GM12878 (cell line): ENCODE data around the gene AKAP13. TPM values are rescaled to one million over a fixed set of nuclear protein-coding genes. Genes with fewer than 3 reads are reported as not detected.
A peak's percentile ranks its signal among the peaks of the same experiment; 100 is the strongest.

Experiments used
- ATAC-seq: fragments of 200-7000 bp; cut with Tn5 transposase; 3 replicates; pipeline ENCODE4 v1.9.1; 2020; ENCODE audit warnings: mild to moderate bottlenecking, moderate library complexity
- BruUV-seq: library from RNA; stranded (reverse); fragments of 400-500 nt; replicated peaks from 2 replicates; lab custom pipeline; 2021; lab: Mats Ljungman, UMichigan
- CTCF ChIA-PET: fragments of 300-600 bp; sonication (Branson Sonifier 250); formaldehyde crosslinking; extraction: SDS; loops from one replicate; lab custom pipeline; 2021; ENCODE audit warnings: inconsistent platforms; lab: Yijun Ruan, JAX
- POLR2A ChIA-PET: fragments of 350-600 bp; formaldehyde crosslinking; extraction: SDS; loops from one replicate; lab custom pipeline; 2021; ENCODE audit warnings: inconsistent platforms; lab: Charles Lee
- RAD21 ChIA-PET: fragments of 300-600 bp; sonication (Branson Sonifier 250); formaldehyde crosslinking; loops from one replicate; lab custom pipeline; 2023; ENCODE audit warnings: antibody characterized with exemption; ENCODE audit not compliant: unreplicated experiment; lab: Charles Lee
- SMC1A ChIA-PET: fragments of 300-600 bp; sonication (Branson Sonifier 250); formaldehyde crosslinking; loops from one replicate; lab custom pipeline; 2023; ENCODE audit not compliant: unreplicated experiment, uncharacterized antibody; lab: Charles Lee
- DNase-seq: peaks from one replicate; pipeline ENCODE4 v3.0.0-alpha.2; 2011; ENCODE audit warnings: low read depth, low spot score
- FAIRE-seq: peaks from 3 replicates; lab custom pipeline; 2011; peaks lifted over from hg19 to GRCh38; lab: Jason Lieb, UNC
- H2AFZ ChIP-seq: 2 replicates; pipeline ENCODE4 v1.6.0; 2011; ENCODE audit warnings: low read depth, low read length, control low read depth; ENCODE audit not compliant: control insufficient read depth
- H3K27ac ChIP-seq: 2 replicates; pipeline ENCODE4 v1.5.1; 2011; ENCODE audit warnings: control low read depth; ENCODE audit not compliant: control insufficient read depth, insufficient read depth
- H3K27me3 ChIP-seq, 2 experiments: replicated peaks in 1 of 2; 2 replicates each; pipeline versions ENCODE4 v1.6.0 to v1.6.1; 2011; ENCODE audit warnings: low read length in 1 of 2; ENCODE audit not compliant: control insufficient read depth in 2 of 2, insufficient read depth in 2 of 2
- H3K36me3 ChIP-seq, 2 experiments: 2 replicates each; pipeline ENCODE4 v1.5.1; 2011; ENCODE audit warnings: low read length in 1 of 2; ENCODE audit not compliant: control insufficient read depth in 2 of 2, insufficient read depth in 2 of 2
- H3K4me1 ChIP-seq: 2 replicates; pipeline ENCODE4 v1.6.1; 2011; ENCODE audit warnings: mild to moderate bottlenecking, low read length, moderate library complexity, mixed read lengths; ENCODE audit not compliant: control insufficient read depth, insufficient read depth
- H3K4me2 ChIP-seq: 2 replicates; pipeline ENCODE4 v1.6.0; 2011; ENCODE audit warnings: control low read depth; ENCODE audit not compliant: control insufficient read depth, insufficient read depth
- H3K4me3 ChIP-seq: fragments of 200-600 bp; sonication (generic); 2 replicates; pipeline ENCODE4 v1.5.1; 2016
- H3K79me2 ChIP-seq: 2 replicates; pipeline ENCODE4 v1.6.0; 2011; ENCODE audit warnings: low read length; ENCODE audit not compliant: control insufficient read depth, insufficient read depth
- H3K9ac ChIP-seq: 2 replicates; pipeline ENCODE4 v1.8.0; 2011; ENCODE audit warnings: low read length, control low read depth, mixed read lengths; ENCODE audit not compliant: control insufficient read depth, insufficient read depth
- H3K9me3 ChIP-seq: replicated peaks from 3 replicates; pipeline ENCODE4 v1.5.1; 2011; ENCODE audit warnings: mild to moderate bottlenecking, low read length; ENCODE audit not compliant: control insufficient read depth, insufficient read depth
- H4K20me1 ChIP-seq: 2 replicates; pipeline ENCODE4 v1.6.0; 2011; ENCODE audit not compliant: control insufficient read depth, insufficient read depth
- EP300 ChIP-seq, 2 experiments: fragments of 150-350 bp in 1 of 2; IDR thresholded peaks; 2 replicates each; pipeline ENCODE4 v1.6.1; 2011 to 2012; ENCODE audit warnings: low read depth in 2 of 2, low read length in 2 of 2, borderline replicate concordance in 1 of 2, improper control_type of control experiment in 1 of 2, inconsistent platforms in 1 of 2; ENCODE audit not compliant: control insufficient read depth in 1 of 2
- SKIL ChIP-seq: fragments of 450-650 bp; IDR thresholded peaks from 2 replicates; pipeline ENCODE4 v1.6.1; 2017; ENCODE audit warnings: mild to moderate bottlenecking, low read depth, inconsistent platforms; ENCODE audit not compliant: poor library complexity, severe bottlenecking
- SMARCA5 ChIP-seq: fragments of 450-650 bp; IDR thresholded peaks from 2 replicates; pipeline ENCODE4 v1.6.1; 2017; ENCODE audit warnings: mild to moderate bottlenecking
- SRF ChIP-seq, 2 experiments: IDR thresholded peaks; 2 replicates each; pipeline ENCODE4 v1.6.1; 2011; ENCODE audit warnings: low read depth in 2 of 2, low read length in 2 of 2, mild to moderate bottlenecking in 1 of 2, moderate library complexity in 1 of 2
- WGBS: methylation state at CpG from one replicate; pipeline ENCODE4 v1.1.6; 2016; ENCODE audit warnings: low lambda C conversion rate; ENCODE audit not compliant: insufficient replicate concordance, insufficient coverage; ENCODE audit errors: missing lambda C conversion rate; 5-methylcytosine and 5-hydroxymethylcytosine counted together
- in situ Hi-C: fragments of 300-500 bp; cut with MboI; formaldehyde crosslinking; loops from 9 replicates; pipeline ENCODE4 v1.14.3; 2018; ENCODE audit warnings: mixed read lengths
- intact Hi-C: fragments of 100-400 bp; cut with micrococcal nuclease; formaldehyde crosslinking; loops from one replicate; pipeline ENCODE4 v1.14.2; 2022; ENCODE audit not compliant: unreplicated experiment
- polyA plus RNA-seq, 11 experiments: library from polyadenylated mRNA; depleted of rRNA in 4 of 11; unstranded in 6 of 11; stranded (reverse) in 5 of 11; fragments of >200 nt; fragmentation: Nextera tagmentation in 4 of 11; fragmentation: Illumina TruSeq in 1 of 11; extraction: Ambion mirVana in 4 of 11; extraction: Trizol in 1 of 11; gene quantifications; 1 replicate in 1 of 11; 2 replicates in 10 of 11; pipeline versions ENCODE4 v1.2.1 to v1.2.3, GENCODE V29; 2011 to 2016; ENCODE audit warnings: inconsistent platforms in 2 of 11, missing spikeins in 2 of 11, low read depth in 1 of 11
- total RNA-seq, 4 experiments: library from RNA; depleted of rRNA in 3 of 4; stranded (reverse); fragments of >200 nt in 3 of 4; fragmentation: Illumina TruSeq in 1 of 4; extraction: Trizol in 1 of 4; gene quantifications; 2 replicates each; pipeline versions ENCODE4 v1.2.1 to v1.2.3, GENCODE V29; 2013 to 2021

AKAP13 gene
- total and polyA plus RNA-seq, 10 of the 15 experiments (the other 5 are each of a cell fraction or from before 2014, with no cell fraction given), result 14.4 to 74.9 (median 55.1) TPM

GRCh38 chr15:85474700-85475316, 94.4 kb downstream of the AKAP13 start:
- H2AFZ ChIP-seq, result no peak overlapping the region
- FAIRE-seq (no peak), DNase-seq (peak; percentile 54), ATAC-seq (peak; percentile 60)
- ChIA-PET CTCF (interaction anchor here (0.6 to 3.7 kb wide), 13 partner anchors 8 to 365 kb away, joined by 3 to 44 read pairs (median 5); no protein-coding TSS in a partner anchor), POLR2A (interaction anchor here (0.5 to 2.4 kb wide), 8 partner anchors 15 to 93 kb away, joined by 3 to 14 read pairs (median 4); no protein-coding TSS in a partner anchor), SMC1A (interaction anchor here (0.6 to 4.0 kb wide), 29 partner anchors 11 to 230 kb away, joined by 3 to 33 read pairs (median 4); partner anchors contain the start of gene AKAP13), RAD21 (interaction anchor here (0.7 to 7.1 kb wide), 24 partner anchors 9 to 232 kb away, joined by 3 to 64 read pairs (median 6); partner anchors contain the start of gene AKAP13)
- H3K79me2 ChIP-seq, result peaks cover 72% of the 10 kb centered on the region
- in situ Hi-C loops, result no loop called here
- no TSS peak for BruUV-seq
- peaks cover 42% of the 10 kb centered on the region for H3K4me1 ChIP-seq
- peak overlapping the region; percentile 99 for H3K4me2 ChIP-seq
- intact Hi-C loops, result loop anchor here (2.0 to 5.0 kb wide), 2 partner anchors 26 to 63 kb away; no protein-coding TSS in a partner anchor
- peak overlapping the region; percentile 90 for H3K27ac ChIP-seq
- H3K27me3 ChIP-seq, result no peaks in the 10 kb centered on the region
- TF ChIP-seq SRF (IDR thresholded peaks at IDR 0.05; ENCODE audit: low read depth in 2 of 2, low read length in 2 of 2) (peak in 1 of 2 experiments; percentile 34; a peak in 1 of 4 replicates), SKIL (no peak), SMARCA5 (0 out of 2 replicates have a peak, but pooled peaks have one; percentile 8), EP300 (IDR thresholded peaks at IDR 0.05; ENCODE audit: borderline replicate concordance in 1 of 2, control insufficient read depth in 1 of 2, low read depth in 2 of 2, low read length in 2 of 2) (peak in 1 of 2 experiments; percentile 9; a peak in 1 of 4 replicates)
- 7% methylated on average over 8 of the region's 8 CpGs for WGBS
- H3K9ac ChIP-seq, result peak overlapping the region; percentile 57
- H3K9me3 ChIP-seq, result no peaks in the 10 kb centered on the region; the same call in 2 of the 3 replicates
- no peaks in the 10 kb centered on the region for H4K20me1 ChIP-seq
- peak overlapping the region; percentile 39; the same call in 1 of the 2 replicates for H3K4me3 ChIP-seq
- H3K36me3 ChIP-seq, result no peaks in the 10 kb centered on the region; a peak in 1 of 4 replicates
